ENCODE measurements around the gene IPO4. TPM values are rescaled to one million over a fixed set of nuclear protein-coding genes. Genes with fewer than 3 reads are reported as not detected.
A peak's percentile ranks its signal among the peaks of the same experiment; 100 is the strongest.

The IPO4 gene
- total and polyA plus RNA-seq, 2 of the 13 experiments (the other 11 are each of a cell fraction or from before 2014, with no cell fraction given), result 39.0 to 179 TPM

DNA sequence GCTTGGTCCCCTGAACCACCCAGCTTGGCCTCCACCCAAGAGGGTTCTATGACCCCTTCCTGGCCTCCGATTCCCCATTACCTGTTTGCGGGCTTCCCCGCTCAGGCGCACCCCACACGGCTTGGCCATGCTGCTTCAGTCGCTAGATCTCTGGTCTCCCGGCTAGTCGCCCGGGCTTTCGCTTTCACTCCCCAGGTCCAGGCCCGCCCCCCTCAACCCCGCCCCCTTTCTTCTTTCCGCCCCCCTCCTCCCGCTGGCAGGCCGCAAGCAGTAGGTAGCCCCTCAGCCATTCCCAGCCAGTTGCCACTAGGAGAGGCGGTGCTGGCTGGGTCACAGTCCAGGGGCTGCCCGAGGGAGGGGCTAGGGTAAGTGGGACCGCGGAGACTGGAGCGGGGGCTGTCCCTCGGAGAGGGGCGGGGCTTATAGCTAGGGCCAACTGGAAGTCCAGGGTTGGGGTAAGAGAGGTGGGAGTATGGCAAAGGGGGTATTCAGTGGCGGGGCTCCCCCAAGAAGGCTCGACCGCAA, 42.1 kb downstream of the IPO4 start, which contains the start of gene PSME2 (continued):
- TF ChIP-seq, protein P1, sequence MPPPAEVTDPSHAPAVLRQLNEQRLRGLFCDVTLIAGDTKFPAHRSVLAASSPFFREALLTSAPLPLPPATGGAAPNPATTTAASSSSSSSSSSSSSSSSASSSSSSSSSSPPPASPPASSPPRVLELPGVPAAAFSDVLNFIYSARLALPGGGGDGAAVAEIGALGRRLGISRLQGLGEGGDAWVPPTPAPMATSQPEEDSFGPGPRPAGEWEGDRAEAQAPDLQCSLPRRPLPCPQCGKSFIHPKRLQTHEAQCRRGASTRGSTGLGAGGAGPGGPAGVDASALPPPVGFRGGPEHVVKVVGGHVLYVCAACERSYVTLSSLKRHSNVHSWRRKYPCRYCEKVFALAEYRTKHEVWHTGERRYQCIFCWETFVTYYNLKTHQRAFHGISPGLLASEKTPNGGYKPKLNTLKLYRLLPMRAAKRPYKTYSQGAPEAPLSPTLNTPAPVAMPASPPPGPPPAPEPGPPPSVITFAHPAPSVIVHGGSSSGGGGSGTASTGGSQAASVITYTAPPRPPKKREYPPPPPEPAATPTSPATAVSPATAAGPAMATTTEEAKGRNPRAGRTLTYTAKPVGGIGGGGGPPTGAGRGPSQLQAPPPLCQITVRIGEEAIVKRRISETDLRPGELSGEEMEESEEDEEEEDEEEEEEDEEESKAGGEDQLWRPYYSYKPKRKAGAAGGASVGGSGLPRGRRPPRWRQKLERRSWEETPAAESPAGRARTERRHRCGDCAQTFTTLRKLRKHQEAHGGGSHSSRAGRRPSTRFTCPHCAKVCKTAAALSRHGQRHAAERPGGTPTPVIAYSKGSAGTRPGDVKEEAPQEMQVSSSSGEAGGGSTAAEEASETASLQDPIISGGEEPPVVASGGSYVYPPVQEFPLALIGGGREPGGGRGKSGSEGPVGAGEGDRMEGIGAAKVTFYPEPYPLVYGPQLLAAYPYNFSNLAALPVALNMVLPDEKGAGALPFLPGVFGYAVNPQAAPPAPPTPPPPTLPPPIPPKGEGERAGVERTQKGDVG (CRISPR knock-in tag; IDR thresholded peaks at IDR 0.05; ENCODE audit: borderline replicate concordance), result no peak
- TF ChIP-seq ZFAT (CRISPR knock-in tag; conservative IDR thresholded peaks at IDR 0.05) (no peak), ZNF781 (CRISPR knock-in tag; IDR thresholded peaks at IDR 0.05; ENCODE audit: borderline replicate concordance, not compliant biosample characterization) (peak; percentile 41), HMG20A (CRISPR knock-in tag; IDR thresholded peaks at IDR 0.05; ENCODE audit: borderline replicate concordance) (peak; percentile 35; the same call in 1 of the 2 replicates), NFIC (IDR thresholded peaks at IDR 0.05; ENCODE audit: low read length) (no peak), RBM39 (IDR thresholded peaks at IDR 0.05; ENCODE audit: low read depth, low read length, poor library complexity, severe bottlenecking) (peak; percentile 80), ZBTB3 (CRISPR knock-in tag; IDR thresholded peaks at IDR 0.05; ENCODE audit: borderline replicate concordance, low read depth) (no peak), ZFP36L1 (CRISPR knock-in tag; IDR thresholded peaks at IDR 0.05) (no peak; the same call in 1 of the 2 replicates), IKZF1 (IDR thresholded peaks at IDR 0.05) (no peak), ZKSCAN5 (CRISPR knock-in tag; IDR thresholded peaks at IDR 0.05) (peak; percentile 66; the same call in 1 of the 2 replicates), PCBP1 (IDR thresholded peaks at IDR 0.05; ENCODE audit: borderline replicate concordance, low read depth, low read length) (no peak), KLF11 (CRISPR knock-in tag; IDR thresholded peaks at IDR 0.05) (peak; percentile 45; the same call in 1 of the 2 replicates), AKAP8 (CRISPR knock-in tag; IDR thresholded peaks at IDR 0.05) (peak; percentile 95)
- TF ChIP-seq, protein P2, sequence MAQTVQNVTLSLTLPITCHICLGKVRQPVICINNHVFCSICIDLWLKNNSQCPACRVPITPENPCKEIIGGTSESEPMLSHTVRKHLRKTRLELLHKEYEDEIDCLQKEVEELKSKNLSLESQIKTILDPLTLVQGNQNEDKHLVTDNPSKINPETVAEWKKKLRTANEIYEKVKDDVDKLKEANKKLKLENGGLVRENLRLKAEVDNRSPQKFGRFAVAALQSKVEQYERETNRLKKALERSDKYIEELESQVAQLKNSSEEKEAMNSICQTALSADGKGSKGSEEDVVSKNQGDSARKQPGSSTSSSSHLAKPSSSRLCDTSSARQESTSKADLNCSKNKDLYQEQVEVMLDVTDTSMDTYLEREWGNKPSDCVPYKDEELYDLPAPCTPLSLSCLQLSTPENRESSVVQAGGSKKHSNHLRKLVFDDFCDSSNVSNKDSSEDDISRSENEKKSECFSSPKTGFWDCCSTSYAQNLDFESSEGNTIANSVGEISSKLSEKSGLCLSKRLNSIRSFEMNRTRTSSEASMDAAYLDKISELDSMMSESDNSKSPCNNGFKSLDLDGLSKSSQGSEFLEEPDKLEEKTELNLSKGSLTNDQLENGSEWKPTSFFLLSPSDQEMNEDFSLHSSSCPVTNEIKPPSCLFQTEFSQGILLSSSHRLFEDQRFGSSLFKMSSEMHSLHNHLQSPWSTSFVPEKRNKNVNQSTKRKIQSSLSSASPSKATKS (CRISPR knock-in tag; IDR thresholded peaks at IDR 0.05), result no peak
- TF ChIP-seq, protein P3, sequence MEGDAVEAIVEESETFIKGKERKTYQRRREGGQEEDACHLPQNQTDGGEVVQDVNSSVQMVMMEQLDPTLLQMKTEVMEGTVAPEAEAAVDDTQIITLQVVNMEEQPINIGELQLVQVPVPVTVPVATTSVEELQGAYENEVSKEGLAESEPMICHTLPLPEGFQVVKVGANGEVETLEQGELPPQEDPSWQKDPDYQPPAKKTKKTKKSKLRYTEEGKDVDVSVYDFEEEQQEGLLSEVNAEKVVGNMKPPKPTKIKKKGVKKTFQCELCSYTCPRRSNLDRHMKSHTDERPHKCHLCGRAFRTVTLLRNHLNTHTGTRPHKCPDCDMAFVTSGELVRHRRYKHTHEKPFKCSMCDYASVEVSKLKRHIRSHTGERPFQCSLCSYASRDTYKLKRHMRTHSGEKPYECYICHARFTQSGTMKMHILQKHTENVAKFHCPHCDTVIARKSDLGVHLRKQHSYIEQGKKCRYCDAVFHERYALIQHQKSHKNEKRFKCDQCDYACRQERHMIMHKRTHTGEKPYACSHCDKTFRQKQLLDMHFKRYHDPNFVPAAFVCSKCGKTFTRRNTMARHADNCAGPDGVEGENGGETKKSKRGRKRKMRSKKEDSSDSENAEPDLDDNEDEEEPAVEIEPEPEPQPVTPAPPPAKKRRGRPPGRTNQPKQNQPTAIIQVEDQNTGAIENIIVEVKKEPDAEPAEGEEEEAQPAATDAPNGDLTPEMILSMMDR (CRISPR knock-in tag; IDR thresholded peaks at IDR 0.05), result peak; percentile 47
- TF ChIP-seq, protein P4, sequence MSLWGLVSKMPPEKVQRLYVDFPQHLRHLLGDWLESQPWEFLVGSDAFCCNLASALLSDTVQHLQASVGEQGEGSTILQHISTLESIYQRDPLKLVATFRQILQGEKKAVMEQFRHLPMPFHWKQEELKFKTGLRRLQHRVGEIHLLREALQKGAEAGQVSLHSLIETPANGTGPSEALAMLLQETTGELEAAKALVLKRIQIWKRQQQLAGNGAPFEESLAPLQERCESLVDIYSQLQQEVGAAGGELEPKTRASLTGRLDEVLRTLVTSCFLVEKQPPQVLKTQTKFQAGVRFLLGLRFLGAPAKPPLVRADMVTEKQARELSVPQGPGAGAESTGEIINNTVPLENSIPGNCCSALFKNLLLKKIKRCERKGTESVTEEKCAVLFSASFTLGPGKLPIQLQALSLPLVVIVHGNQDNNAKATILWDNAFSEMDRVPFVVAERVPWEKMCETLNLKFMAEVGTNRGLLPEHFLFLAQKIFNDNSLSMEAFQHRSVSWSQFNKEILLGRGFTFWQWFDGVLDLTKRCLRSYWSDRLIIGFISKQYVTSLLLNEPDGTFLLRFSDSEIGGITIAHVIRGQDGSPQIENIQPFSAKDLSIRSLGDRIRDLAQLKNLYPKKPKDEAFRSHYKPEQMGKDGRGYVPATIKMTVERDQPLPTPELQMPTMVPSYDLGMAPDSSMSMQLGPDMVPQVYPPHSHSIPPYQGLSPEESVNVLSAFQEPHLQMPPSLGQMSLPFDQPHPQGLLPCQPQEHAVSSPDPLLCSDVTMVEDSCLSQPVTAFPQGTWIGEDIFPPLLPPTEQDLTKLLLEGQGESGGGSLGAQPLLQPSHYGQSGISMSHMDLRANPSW (CRISPR knock-in tag; IDR thresholded peaks at IDR 0.05; ENCODE audit: borderline replicate concordance), result peak; percentile 34; the same call in 1 of the 2 replicates
- TF ChIP-seq, protein P5, sequence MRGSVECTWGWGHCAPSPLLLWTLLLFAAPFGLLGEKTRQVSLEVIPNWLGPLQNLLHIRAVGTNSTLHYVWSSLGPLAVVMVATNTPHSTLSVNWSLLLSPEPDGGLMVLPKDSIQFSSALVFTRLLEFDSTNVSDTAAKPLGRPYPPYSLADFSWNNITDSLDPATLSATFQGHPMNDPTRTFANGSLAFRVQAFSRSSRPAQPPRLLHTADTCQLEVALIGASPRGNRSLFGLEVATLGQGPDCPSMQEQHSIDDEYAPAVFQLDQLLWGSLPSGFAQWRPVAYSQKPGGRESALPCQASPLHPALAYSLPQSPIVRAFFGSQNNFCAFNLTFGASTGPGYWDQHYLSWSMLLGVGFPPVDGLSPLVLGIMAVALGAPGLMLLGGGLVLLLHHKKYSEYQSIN (CRISPR knock-in tag; IDR thresholded peaks at IDR 0.05; ENCODE audit: borderline replicate concordance), result no peak

Measured in HepG2 (cell line).